Muscle of leg (tissue), 11 donors: ENCODE results near the gene KRTAP5-3. TPM values are rescaled to one million over a fixed set of nuclear protein-coding genes. Genes with fewer than 3 reads are reported as not detected.
"Not testable (repeated sequence)": the region's sequence is repeated elsewhere in the genome, so short reads cannot be mapped to it uniquely, and the experiment has no call there.

Experiments
- DNase-seq: peaks from one replicate; pipeline ENCODE4 v3.0.0; 2013
- H3K27ac ChIP-seq: one replicate; pipeline ENCODE4 v1.5.1; 2013; ENCODE audit warnings: mild to moderate bottlenecking, low read length, control low read depth
- H3K27me3 ChIP-seq: one replicate; pipeline ENCODE4 v1.6.1; 2013; ENCODE audit warnings: low read length; ENCODE audit not compliant: control insufficient read depth, insufficient read depth
- H3K36me3 ChIP-seq: one replicate; pipeline ENCODE4 v1.6.1; 2013; ENCODE audit warnings: low read length; ENCODE audit not compliant: control insufficient read depth, insufficient read depth
- H3K4me1 ChIP-seq: one replicate; pipeline ENCODE4 v1.6.1; 2013; ENCODE audit warnings: low read length; ENCODE audit not compliant: control insufficient read depth, insufficient read depth
- H3K4me3 ChIP-seq: one replicate; pipeline ENCODE4 v1.5.1; 2013; ENCODE audit warnings: low read length, control low read depth
- H3K9me3 ChIP-seq: replicated peaks from 2 replicates; pipeline ENCODE4 v1.6.1; 2013; ENCODE audit warnings: low read depth, low read length; ENCODE audit not compliant: control insufficient read depth
- WGBS: methylation state at CpG from one replicate; pipeline ENCODE4 v1.1.5; 2013; ENCODE audit warnings: missing lambda C conversion rate; ENCODE audit not compliant: insufficient coverage; 5-methylcytosine and 5-hydroxymethylcytosine counted together
- polyA plus RNA-seq, 8 donors: library from polyadenylated mRNA; unstranded; fragments of 120-200 nt; gene quantifications; one replicate each; pipeline versions ENCODE4 v1.2.1 to v1.2.3, GENCODE V29; 2013; ENCODE audit warnings: inconsistent platforms in 1 of 8, low replicate concordance in 1 of 8; ENCODE audit not compliant: insufficient read length in 8 of 8, insufficient read depth in 1 of 8
- total RNA-seq: library from RNA; stranded (reverse); fragments of 120-200 nt; gene quantifications from one replicate; pipeline ENCODE4 v1.2.4, GENCODE V29; 2013

Gene KRTAP5-3
- total and polyA plus RNA-seq, 9 donors: not detected

DNA sequence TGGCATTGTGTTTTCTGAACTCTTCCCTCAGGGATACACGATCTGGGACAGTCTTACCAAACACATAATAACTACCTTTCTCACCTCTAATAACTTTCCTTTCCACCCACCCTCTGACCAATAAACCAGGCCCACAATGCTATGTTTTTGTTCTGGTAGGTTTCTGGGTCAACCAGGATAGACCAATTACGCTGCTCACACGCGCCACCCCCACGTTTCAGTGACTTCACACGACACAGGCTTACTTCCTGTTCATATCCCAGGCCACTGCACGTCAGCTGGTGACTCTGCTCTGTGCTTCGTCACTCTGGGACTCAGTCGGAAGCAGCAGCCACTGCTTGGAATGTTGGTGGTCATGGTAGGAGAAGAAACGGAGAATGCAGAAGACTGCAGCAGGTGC is 11.2 kb upstream of the KRTAP5-3 start:
- DNase-seq: no peak
- no peak overlapping the region for H3K4me3 ChIP-seq
- no peak overlapping the region for H3K27ac ChIP-seq
- no peaks in the 10 kb centered on the region for H3K9me3 ChIP-seq
- 23% methylated on average over 3 of the region's 10 CpGs for WGBS
- no peaks in the 10 kb centered on the region for H3K4me1 ChIP-seq
- no peaks in the 10 kb centered on the region for H3K36me3 ChIP-seq
- H3K27me3 ChIP-seq: peaks cover 26% of the 10 kb centered on the region

DNA sequence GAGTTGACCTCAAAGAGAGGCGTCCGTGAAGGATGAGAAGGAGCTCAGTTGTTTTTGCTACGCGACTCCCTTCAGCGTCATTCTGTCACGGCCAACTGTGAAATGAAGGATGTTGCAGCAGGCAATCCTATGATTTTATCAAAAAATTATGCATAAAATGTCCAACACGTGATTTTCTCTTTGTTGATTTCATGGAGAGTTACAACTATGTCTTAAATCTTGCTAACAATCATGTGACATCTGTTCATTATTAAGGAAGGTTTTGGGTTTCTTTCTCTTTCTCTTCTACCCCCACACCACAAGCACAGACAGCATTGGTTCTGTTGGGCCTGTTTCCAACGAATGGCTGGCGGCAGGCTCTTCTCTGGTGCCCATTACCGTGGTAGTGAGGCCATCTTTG is 10.0 kb upstream of the KRTAP5-3 start:
- WGBS: 52% methylated on average over 4 of the region's 10 CpGs
- Histone ChIP-seq H3K4me3 (no peak overlapping the region), H3K27me3 (peaks cover 24% of the 10 kb centered on the region)

GRCh38 chr11:1607901-1608300 is 362 bp downstream of the KRTAP5-3 start:
- H3K36me3 ChIP-seq, H3K4me1 ChIP-seq, H3K4me3 ChIP-seq, H3K27ac ChIP-seq, DNase-seq, H3K9me3 ChIP-seq: not testable (repeated sequence)
- 68% methylated on average over 2 of the region's 5 CpGs for whole genome bisulfite sequencing
- H3K27me3 ChIP-seq: peaks cover 24% of the 10 kb centered on the region

More for the DNA sequence above, 10.0 kb upstream of the KRTAP5-3 start:
- Histone ChIP-seq H3K27ac (no peak overlapping the region), H3K9me3 (no peaks in the 10 kb centered on the region), H3K4me1 (no peaks in the 10 kb centered on the region), H3K36me3 (no peaks in the 10 kb centered on the region)
- no peak for DNase-seq

- H3K27me3 ChIP-seq: peaks cover 24% of the 10 kb centered on the region
- not testable (repeated sequence) for H3K9me3 ChIP-seq, DNase-seq, H3K4me3 ChIP-seq, H3K36me3 ChIP-seq, H3K4me1 ChIP-seq, H3K27ac ChIP-seq
- WGBS: 21% methylated on average over 18 of the region's 18 CpGs
Observed at GRCh38 chr11:1607156-1607845, 962 bp downstream of the KRTAP5-3 start.

DNA sequence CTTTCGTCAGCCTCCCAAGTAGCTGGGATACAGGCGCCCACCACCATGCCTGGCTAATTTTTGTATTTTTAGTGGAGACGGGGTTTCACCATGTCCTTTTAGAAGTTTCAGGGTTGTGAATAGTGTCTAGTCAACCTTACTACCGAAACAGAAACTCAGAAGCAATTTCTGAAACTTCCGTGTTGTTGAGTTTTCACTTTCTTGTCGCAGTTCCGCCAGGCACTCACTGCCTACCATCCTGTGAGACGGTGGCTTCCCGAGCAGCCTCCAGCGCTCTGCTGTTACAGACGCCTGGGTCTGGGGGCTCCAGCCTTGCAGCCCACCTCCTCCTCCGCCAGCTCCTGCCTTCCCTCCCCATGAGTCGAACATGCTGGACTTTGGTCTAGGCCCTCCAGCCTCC is 2.3 kb downstream of the KRTAP5-3 start:
- 93% methylated on average over 10 of the region's 13 CpGs for WGBS
- H3K4me3 ChIP-seq: not testable (repeated sequence)

DNA sequence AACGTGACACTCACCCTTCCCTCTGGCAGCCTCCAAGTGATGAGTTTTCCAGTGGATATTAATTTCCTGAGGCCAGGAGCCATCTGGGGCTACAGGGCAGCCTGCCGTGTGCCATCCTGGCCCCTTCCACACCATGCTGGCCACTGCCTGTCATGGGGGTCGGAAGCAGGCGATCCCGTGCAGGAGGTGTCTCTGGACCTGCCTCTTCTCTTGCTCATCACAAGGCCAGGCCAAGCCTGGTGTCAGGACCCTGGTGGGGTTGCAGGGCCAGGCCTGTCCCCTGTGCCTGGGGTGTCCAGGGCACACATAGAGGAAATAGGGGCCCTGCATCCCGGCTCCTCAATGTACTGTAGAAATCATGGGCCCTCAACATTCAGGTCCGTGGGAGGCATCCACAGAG is 3.6 kb downstream of the KRTAP5-3 start:
- H3K4me1 ChIP-seq: peaks cover 2% of the 10 kb centered on the region
- DNase-seq: no peak
- H3K9me3 ChIP-seq: no peaks in the 10 kb centered on the region
- H3K27me3 ChIP-seq: peaks cover 27% of the 10 kb centered on the region
- no peaks in the 10 kb centered on the region for H3K36me3 ChIP-seq
- WGBS: 76% methylated on average over 7 of the region's 7 CpGs
- no peak overlapping the region for H3K4me3 ChIP-seq
- H3K27ac ChIP-seq: no peak overlapping the region

More for the DNA sequence above, 2.3 kb downstream of the KRTAP5-3 start:
- DNase-seq, H3K4me1 ChIP-seq, H3K36me3 ChIP-seq, H3K9me3 ChIP-seq, H3K27ac ChIP-seq: not testable (repeated sequence)
- peaks cover 24% of the 10 kb centered on the region for H3K27me3 ChIP-seq

DNA sequence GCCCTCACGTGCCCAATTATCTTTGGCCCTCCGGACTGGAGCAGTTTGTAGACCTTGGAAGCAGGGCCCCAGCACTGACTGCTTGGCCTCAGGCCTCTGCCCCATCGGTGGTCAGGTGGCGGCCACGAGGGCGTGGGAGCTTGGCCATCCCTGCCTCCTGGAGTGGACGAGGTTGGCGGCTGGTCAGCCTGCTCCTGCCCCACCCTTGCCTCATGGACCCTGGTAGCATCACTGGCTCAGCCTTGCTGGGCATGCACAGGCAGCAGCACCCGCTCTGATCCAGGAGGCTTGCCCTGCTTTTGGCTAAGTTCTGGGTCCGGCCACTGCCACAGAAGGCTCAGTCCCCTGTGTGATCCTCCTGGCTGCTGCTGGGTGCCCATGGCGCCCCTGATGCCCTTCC is 4.1 kb downstream of the KRTAP5-3 start:
- H3K4me1 ChIP-seq: peaks cover 2% of the 10 kb centered on the region
- H3K4me3 ChIP-seq: no peak overlapping the region
- DNase-seq: no peak
- H3K27ac ChIP-seq: no peak overlapping the region
- peaks cover 27% of the 10 kb centered on the region for H3K27me3 ChIP-seq
- H3K36me3 ChIP-seq: no peaks in the 10 kb centered on the region
- 86% methylated on average over 11 of the region's 11 CpGs for WGBS
- H3K9me3 ChIP-seq: no peaks in the 10 kb centered on the region

GRCh38 chr11:1603629-1604028 is 4.6 kb downstream of the KRTAP5-3 start:
- 82% methylated on average over 1 of the region's 1 CpG for WGBS
- Histone ChIP-seq H3K27ac (no peak overlapping the region), H3K27me3 (peaks cover 28% of the 10 kb centered on the region), H3K36me3 (no peaks in the 10 kb centered on the region), H3K4me3 (no peak overlapping the region), H3K4me1 (peaks cover 2% of the 10 kb centered on the region), H3K9me3 (no peaks in the 10 kb centered on the region)
- DNase-seq: no peak

DNA sequence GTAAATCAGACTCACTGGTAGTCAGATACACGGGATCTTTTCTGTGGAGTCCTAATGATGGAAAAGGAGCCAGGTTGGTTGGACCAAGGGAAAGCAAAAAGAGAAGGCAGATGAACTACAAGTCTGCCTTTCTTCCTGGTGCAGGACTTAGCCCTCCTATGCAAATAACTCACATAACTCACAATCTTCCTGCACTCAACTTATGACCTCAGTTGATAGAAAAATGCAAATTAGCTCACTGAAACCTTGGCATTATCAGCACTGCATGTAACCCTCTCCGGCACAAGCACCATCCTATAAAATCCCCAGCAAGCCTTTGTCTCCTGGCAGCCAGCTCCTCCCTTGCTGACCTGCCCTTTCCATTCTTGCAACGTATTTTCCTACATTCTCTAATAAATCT is 6.6 kb downstream of the KRTAP5-3 start:
- H3K27ac ChIP-seq, DNase-seq, H3K9me3 ChIP-seq, H3K4me3 ChIP-seq, H3K36me3 ChIP-seq, H3K4me1 ChIP-seq: not testable (repeated sequence)
- H3K27me3 ChIP-seq: peaks cover 23% of the 10 kb centered on the region
- no CpG with 5 or more reads among the region's 3 CpGs for WGBS

DNA sequence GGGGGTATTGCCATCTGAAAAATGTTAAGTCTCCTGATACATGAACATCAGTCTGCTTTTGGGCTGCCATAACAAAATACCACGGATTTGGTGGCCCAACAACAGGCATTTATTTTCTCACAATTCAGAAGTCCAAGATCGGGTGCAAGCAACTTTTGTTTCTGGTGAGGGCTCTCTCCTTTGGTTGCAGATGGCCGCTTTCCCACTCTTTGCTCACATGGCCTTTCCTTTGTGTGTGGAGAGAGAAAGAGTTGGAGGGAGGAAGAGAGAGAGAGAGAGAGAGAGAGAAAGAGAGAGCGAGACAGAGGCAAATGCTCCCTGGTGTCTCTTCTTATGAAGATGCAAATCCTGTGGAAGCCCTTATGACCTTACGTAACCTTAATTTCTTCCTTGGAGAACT is 7.6 kb downstream of the KRTAP5-3 start:
- no peaks in the 10 kb centered on the region for H3K36me3 ChIP-seq
- H3K27me3 ChIP-seq: peaks cover 22% of the 10 kb centered on the region
- WGBS: 65% methylated on average over 2 of the region's 5 CpGs
- no peaks in the 10 kb centered on the region for H3K4me1 ChIP-seq
- no peaks in the 10 kb centered on the region for H3K9me3 ChIP-seq
- no peak for DNase-seq
- no peak overlapping the region for H3K27ac ChIP-seq
- no peak overlapping the region for H3K4me3 ChIP-seq

GRCh38 chr11:1598816-1599215 is 9.4 kb downstream of the KRTAP5-3 start:
- no peaks in the 10 kb centered on the region for H3K4me1 ChIP-seq
- no peaks in the 10 kb centered on the region for H3K36me3 ChIP-seq
- no peak overlapping the region for H3K4me3 ChIP-seq
- H3K27me3 ChIP-seq: peaks cover 30% of the 10 kb centered on the region
- no peaks in the 10 kb centered on the region for H3K9me3 ChIP-seq
- DNase-seq: no peak
- no peak overlapping the region for H3K27ac ChIP-seq
- 80% methylated on average over 1 of the region's 6 CpGs for WGBS
